Ishikawa (cell line): Measurements from ENCODE around the gene WWC1.

Experiments used
- CEBPB ChIP-seq: IDR thresholded peaks from 2 replicates; pipeline ENCODE4 v1.6.1; 2012
- CREB1 ChIP-seq: IDR thresholded peaks from 2 replicates; pipeline ENCODE4 v1.6.1; 2012; ENCODE audit warnings: low read depth
- EGR1 ChIP-seq: IDR thresholded peaks from 2 replicates; pipeline ENCODE4 v1.6.1; 2012
- EP300 ChIP-seq: IDR thresholded peaks from 2 replicates; pipeline ENCODE4 v1.6.1; 2012; ENCODE audit warnings: borderline replicate concordance
- FOXM1 ChIP-seq: IDR thresholded peaks from 2 replicates; pipeline ENCODE4 v1.6.1; 2012; ENCODE audit warnings: low read depth, borderline replicate concordance
- MAX ChIP-seq: IDR thresholded peaks from 2 replicates; pipeline ENCODE4 v1.6.1; 2012
- NFIC ChIP-seq: IDR thresholded peaks from 2 replicates; pipeline ENCODE4 v1.6.1; 2012
- RAD21 ChIP-seq: IDR thresholded peaks from 2 replicates; pipeline ENCODE4 v1.6.1; 2012; ENCODE audit warnings: low read depth
- REST ChIP-seq: IDR thresholded peaks from 2 replicates; pipeline ENCODE4 v1.6.1; 2012; ENCODE audit warnings: low read depth, mild to moderate bottlenecking
- TAF1 ChIP-seq: IDR thresholded peaks from 2 replicates; pipeline ENCODE4 v1.6.1; 2012; ENCODE audit warnings: low read depth, mild to moderate bottlenecking
- TCF12 ChIP-seq: IDR thresholded peaks from 2 replicates; pipeline ENCODE4 v1.6.1; 2012; ENCODE audit warnings: low read depth
- TEAD4 ChIP-seq: IDR thresholded peaks from 2 replicates; pipeline ENCODE4 v1.6.1; 2012
- YY1 ChIP-seq: IDR thresholded peaks from 2 replicates; pipeline ENCODE4 v1.6.1; 2012; ENCODE audit warnings: low read depth
- ZBTB7A ChIP-seq: IDR thresholded peaks from 2 replicates; pipeline ENCODE4 v1.6.1; 2012; ENCODE audit warnings: low read depth
- TF ChIP-seq, protein P1 (sequence below): IDR thresholded peaks from 2 replicates; pipeline ENCODE4 v1.6.1; 2012

The WWC1 gene

DNA sequence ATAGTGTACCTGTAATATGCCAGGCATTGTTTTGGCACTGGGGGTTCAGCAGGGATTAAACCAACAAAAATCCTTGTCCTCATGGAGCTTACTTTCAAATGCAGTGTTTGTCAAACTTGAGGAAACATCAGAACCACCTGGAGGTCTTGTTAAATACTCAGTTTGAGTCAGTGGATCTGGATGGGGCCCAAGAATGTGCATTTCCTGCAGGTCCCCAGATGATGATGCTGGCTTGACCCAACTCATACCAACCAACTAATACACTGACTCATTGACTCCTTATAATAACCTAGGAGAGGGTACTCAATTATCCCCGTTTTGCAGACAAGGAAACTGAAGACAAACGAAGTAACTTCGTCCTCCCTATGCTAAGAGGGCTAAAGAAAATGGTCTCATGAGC lies 11.3 kb downstream of the WWC1 start:
- TF ChIP-seq CEBPB (no peak), TEAD4 (peak; percentile 21)

DNA sequence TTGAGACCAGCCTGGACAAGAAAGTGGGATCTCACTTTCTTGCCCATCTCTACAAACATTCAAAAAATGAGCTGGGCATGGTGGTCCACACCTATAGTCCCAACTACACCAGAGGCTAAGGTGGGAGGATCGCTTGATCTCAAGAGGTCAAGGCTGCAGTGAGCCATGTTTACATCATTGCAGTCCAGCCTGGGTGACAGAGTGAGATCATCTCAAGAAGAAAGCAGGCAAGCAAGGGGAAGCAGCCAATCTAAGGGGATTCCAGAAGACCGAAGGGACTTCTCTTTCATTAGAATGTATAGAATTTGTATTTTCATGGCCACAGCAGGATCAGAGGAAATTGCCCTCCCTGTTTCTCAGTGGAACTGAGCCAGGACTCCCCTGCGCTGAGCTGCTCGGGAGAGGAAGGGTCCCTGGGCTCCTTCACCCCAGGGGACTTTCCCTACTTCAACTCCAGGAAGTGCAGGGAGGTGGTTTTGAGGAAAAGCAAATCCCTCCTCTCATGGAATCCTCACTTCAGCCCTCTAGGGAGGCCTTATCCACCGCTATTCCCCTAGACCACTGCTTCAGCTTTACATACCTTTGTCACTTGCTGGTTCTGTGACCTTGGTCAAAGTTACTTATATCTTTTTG lies 12.1 kb downstream of the WWC1 start:
- TF ChIP-seq EP300 (no peak), ZBTB7A (no peak), MAX (no peak)

GRCh38 chr5:168304349-168304748 lies 12.9 kb downstream of the WWC1 start:
- no peak for TF ChIP-seq ZBTB7A
- no peak for TF ChIP-seq RAD21
- TF ChIP-seq NFIC: no peak
- no peak for TF ChIP-seq MAX
- TF ChIP-seq REST: no peak
- TF ChIP-seq TEAD4: no peak
- no peak for TF ChIP-seq TCF12
- no peak for TF ChIP-seq EGR1
- TF ChIP-seq, protein P1, sequence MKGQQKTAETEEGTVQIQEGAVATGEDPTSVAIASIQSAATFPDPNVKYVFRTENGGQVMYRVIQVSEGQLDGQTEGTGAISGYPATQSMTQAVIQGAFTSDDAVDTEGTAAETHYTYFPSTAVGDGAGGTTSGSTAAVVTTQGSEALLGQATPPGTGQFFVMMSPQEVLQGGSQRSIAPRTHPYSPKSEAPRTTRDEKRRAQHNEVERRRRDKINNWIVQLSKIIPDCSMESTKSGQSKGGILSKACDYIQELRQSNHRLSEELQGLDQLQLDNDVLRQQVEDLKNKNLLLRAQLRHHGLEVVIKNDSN: no peak
- TF ChIP-seq CEBPB: no peak
- TF ChIP-seq FOXM1: no peak
- TF ChIP-seq TAF1: no peak
- TF ChIP-seq CREB1: no peak

DNA sequence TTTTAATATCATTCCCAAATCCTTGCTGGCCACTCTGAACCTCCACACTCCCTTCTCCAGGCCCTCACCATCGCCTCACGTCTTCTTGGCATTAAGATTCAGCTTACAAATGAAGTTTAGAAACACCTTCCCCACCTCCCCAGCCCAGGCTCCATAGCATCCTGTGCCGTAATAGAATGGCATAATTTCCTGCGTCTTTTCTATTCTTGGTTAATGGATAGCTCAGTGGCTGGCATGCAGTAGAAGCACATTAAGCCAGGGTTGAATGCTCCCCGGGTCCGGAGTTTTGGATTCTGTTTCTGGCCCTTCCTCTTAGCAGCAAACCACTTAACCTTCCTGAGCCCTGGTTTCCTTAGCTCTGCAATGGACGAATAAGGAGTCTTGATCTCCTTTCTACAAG lies 13.8 kb downstream of the WWC1 start:
- no peak for TF ChIP-seq MAX
- no peak for TF ChIP-seq CEBPB
- no peak for TF ChIP-seq TCF12
- TF ChIP-seq RAD21: no peak
- TF ChIP-seq, protein P1: no peak
- no peak for TF ChIP-seq ZBTB7A
- no peak for TF ChIP-seq TEAD4

DNA sequence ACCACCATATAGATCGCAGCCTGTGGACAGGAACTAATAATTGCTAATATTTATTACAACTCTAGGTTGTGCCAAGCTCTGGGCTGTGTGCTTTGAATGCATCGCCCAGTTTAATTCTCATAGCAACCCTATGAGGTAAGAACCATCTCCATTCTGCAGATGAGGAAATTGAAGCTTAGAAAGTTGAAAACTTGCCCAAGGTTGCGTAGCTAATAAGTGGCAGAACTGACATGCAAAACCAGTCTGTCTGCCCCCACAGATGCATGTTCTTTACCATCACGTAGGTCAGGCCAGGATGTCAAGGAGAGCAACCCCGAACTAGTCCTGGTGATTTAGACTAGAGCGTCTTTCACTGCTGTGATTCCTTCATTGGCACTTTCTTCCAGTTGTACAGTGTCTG lies 15.6 kb downstream of the WWC1 start:
- no peak for TF ChIP-seq CEBPB
- no peak for TF ChIP-seq MAX
- no peak for TF ChIP-seq CREB1
- TF ChIP-seq FOXM1: no peak
- TF ChIP-seq ZBTB7A: no peak
- no peak for TF ChIP-seq EP300
- no peak for TF ChIP-seq RAD21
- TF ChIP-seq NFIC: no peak
- TF ChIP-seq TAF1: no peak

GRCh38 chr5:168307925-168308584 lies 16.6 kb downstream of the WWC1 start:
- no peak for TF ChIP-seq RAD21
- TF ChIP-seq TAF1: no peak
- TF ChIP-seq FOXM1: no peak
- TF ChIP-seq CREB1: no peak
- TF ChIP-seq YY1: no peak
- no peak for TF ChIP-seq CEBPB
- no peak for TF ChIP-seq MAX
- TF ChIP-seq, protein P1: no peak
- no peak for TF ChIP-seq TEAD4

GRCh38 chr5:168308976-168309598 lies 17.6 kb downstream of the WWC1 start:
- TF ChIP-seq EP300: no peak
- no peak for TF ChIP-seq TEAD4
- no peak for TF ChIP-seq TCF12
- TF ChIP-seq, protein P1: no peak
- no peak for TF ChIP-seq ZBTB7A
- TF ChIP-seq REST: no peak
